ENCODE data around the gene EPHA1. TPM values are rescaled to one million over a fixed set of nuclear protein-coding genes. Genes with fewer than 3 reads are reported as not detected.

Gene EPHA1
- total RNA-seq, 1 donor from 2014 or later = 0.22 TPM

DNA sequence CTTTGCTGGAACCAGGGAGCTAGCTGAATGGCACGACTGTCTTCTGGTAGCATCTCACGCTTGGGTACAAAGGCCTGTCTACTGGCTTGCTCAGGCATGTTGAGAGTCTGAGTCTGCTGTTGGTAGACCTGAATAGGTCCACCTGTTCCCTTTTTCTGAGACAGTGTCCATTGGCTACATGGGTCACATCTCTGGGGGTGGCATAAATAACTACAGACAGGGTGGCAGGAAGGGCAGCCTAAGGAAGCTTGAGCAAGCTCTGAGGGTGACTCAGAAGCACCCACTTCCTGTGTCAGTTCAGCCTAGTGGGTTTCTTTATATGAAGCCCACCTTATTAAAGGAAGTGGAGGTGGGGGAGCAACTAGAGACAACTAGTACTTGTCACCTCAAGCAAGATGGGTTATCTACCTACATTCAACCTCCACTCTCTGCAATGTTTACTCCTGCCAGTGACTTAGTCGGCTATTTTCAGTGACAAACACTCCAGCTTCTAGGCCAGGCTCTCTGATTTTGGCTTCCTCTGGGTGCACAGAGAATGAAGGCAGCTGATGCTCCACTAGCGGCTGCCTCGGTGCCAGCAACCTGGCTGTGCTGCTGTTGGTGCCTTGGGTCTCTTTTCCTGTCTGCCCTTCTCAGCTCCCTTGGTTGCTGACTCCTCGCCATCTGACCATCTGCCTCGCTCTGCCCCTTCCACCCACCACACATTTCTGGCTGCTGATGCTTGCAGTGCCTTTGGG lies 33.2 kb downstream of the EPHA1 start:
- DNase-seq (ENCODE audit: low spot score) = no peak

DNA sequence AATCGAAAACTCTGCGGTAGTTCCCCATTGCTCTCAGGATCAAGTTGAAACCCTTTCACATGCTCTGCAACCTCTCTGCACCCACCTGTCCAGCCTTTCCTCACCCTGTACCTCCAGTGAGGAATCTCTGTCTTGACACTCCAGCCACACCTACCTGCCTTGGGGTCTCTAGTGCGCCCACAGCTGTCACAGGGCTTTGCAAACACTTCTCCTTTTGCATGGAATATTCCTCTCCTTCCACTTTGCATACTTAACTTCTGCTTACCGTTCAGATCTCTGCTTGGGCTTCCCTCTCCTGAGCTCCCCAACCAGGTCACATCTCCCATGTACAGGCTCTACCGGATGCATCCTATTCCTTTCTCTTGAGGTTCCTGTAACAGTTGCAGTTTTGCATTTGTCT lies 34.1 kb downstream of the EPHA1 start:
- no peak for DNase-seq (ENCODE audit: low spot score)

DNA sequence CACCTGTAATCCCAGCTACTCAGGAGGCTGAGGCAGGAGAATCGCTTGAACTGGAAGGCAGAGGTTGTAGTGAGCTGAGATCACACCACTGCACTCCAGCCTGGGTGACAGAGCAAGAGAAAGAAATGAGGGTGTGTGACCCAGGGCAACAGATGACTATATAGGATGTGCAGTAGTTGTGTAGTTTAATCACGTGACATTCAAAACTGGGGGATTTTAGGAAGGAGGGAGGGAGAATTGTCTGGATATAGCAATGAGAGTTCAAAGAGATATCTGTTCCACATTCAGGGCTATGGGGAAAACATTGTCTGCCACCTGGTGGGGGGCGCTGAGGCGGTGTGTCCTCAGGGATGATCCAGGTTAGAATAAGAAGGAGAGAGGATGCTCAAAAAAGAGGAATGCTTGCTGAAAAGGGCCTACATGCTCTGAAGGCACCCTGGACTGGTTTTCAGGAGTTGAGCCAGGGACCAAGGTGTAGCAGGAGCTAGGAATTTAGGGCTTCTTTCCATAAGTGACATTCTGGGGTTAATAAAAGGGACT lies 35.3 kb downstream of the EPHA1 start:
- DNase-seq (ENCODE audit: low spot score) = no peak

DNA sequence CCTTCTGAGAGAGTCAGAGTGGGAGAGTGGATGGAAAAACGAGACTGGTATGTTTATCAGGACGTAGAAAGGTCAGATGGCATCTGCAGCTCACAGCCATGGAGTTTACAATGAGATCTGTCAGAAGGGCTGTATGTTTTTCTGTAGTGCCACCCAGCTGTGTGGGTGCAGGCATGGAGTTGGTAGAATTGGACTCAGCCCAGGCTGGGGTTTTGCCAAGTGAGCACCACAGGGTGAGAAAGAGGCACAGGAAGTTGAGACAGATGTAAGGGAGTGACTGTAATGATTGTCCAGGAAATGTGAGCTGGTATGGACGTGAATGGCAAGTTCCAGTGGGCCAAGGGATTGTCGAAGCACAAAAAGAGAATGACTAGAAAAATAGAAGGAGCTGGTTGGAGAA lies 36.6 kb downstream of the EPHA1 start:
- no peak for DNase-seq (ENCODE audit: low spot score)

DNA sequence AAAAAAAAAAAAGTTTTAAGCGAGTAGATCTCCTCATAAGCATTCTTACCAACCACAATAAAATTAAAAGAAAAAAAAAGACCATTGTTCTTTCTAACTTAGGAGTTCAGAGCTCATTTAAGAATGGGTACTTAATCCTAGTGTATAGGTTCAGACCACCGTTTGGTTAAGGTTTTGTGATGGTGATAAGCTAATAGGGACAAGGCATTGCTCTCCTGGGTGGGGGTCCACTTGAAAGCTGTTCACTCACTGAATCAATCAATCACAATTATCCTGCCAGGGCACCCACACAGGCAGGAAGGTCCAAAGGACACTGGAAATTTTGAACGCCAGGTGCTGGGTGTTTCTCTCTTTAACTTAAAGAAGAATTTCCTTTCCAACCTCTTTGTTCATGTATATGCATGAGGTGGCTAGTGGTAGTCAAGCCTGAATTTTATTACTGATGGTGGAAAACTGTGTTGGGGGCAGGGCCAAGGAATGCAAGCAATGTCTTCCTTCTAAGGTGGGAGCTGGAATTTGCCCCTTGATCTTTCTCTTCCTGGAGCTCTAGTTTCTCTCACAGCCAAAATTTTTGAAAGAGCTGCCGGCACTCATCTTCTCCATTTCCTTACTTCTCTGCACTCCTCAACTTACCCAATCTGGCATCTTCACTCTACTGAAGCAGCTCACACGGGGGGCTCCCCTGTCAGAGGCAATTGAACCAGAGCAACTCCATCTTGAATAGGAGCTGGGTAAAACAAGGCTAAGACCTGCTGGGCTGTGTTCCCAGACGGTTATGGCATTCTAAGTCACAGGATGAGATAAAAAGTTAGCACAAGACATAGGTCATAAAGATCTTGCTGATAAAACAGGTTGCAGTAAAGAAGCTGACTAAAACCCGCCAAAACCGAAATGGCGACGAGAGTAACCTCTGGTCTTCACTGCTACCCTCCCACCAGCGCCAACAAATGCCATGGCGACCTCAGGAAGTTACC lies 38.7 kb downstream of the EPHA1 start:
- DNase-seq (ENCODE audit: low spot score) = no peak

DNA sequence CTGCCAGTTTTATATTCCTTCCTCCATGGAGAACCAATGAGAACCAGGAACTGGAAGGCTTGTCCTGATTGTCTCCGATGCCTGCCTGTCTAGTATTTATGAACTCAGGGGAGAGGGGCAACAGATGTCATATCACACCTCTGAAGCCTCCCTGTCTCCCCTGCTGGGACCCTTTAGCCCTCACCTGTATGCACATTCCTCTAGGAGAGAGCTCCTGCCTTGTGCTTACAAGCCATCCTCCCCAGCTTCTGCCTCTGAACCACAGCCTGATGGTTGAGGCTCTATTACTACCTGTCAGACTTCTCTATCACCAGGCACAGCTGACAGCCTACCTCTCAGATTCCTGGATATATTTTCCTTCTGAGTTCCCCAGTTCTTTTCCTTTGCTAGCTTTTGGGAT lies 40.3 kb downstream of the EPHA1 start:
- DNase-seq (ENCODE audit: low spot score) = no peak

DNA sequence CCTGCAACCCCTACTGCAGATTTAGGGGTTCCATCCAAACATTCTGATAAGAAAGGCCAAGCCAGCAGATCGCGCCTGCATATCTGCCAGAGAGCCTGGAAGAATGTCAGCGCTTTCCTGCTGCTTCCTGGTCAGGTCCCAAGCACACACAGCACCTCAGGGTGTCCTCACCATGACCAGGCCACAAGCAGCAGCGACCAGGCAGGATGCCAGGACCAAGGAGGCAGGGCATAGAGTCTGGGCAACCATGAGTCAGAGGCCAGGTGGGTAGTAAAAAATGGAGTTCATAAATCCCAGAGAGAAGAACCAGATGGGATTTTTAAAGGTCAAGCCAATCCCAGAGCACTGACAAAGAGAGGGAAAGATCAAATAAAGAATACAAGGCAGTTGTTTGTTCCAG lies 40.7 kb downstream of the EPHA1 start:
- DNase-seq (ENCODE audit: low spot score) = no peak

DNA sequence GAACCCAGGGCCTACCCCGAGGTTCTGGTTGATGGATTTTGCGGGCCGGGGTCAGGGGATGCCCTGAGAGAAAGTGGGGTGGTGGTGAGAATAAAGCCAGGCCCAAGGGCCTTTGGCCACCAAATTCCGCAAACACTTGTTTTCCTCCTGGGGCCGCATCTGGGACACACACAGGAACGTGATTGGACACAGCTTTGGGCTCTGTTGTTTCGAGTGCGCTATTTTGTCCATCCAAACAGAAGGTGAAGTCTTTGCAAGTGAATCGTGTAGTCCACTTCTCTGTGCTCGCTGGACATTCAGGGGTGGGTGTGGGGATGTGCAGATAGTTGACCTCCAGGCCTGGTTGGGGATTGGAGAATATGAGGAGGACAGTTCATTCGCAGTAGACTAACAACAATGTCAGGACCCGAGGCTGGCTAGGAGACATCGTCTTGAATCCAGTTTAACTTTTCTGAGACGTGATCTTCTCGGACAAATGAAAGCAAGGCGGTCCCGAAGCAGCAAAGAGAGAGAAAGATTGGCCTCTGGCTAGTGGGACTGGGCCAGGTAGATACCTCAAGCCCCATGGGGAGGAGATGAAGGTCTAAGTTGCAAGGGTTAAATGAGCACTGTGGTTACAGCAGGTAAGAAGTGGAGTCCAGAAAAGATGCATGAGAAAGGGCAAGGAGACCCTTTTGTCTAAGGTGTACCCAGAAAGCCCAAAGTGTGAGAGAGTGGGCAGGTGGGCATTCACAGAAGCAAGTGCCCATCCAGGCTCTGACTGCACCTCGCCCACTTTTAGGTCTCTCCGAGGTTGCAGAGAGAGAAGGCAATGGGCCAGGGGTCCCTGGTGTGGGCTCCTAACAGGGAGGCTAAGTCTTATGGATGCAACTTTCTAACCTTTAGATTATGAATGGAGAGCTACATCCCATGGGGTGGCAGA lies 45.4 kb downstream of the EPHA1 start:
- DNase-seq (ENCODE audit: low spot score) = peak; percentile 60

DNA sequence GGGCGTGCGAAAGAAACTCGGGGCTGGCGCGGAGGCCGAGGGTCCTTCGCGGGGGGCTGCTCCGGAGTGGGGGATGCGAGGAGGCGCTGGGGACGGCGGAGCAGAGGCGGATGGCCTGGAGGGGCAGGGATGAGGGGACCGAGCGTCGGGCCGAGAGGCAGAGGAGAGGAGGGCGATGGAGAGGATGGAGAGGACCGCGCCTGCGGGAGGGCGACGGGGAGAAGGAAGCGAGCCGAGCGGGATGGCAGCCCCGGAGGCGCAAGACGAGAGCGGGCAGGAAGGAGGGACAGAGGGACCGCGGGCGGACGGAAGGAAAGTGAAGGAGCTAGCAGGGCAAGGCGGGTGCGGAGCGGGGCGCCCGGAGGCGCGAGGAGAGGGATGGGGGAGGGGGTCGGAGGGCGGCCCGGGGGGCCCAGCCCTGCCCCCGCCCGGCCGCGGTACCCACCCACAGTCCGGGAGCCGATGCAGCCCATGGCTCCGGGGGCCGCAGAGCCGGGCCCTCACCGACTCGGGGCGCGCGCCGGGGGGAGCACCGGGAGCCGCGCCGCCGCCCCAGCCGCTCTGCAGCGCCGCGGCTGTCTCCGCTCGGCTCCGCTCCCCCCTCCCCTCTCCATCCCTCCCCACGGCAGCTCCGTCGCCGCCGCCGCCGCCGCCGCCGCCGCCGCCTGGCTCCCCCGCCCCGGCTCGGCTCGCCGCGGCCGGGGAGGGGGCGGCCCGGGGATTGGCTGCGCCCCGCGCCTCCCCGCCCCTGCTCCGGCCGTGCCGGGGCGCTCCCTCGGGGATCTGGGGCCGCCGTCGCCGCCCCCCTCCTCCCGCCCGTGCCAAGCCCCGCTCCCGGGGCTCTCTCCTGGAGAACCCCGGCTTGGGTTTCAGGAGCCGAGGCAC lies 46.3 kb downstream of the EPHA1 start, which contains the start of gene FAM131B:
FAM131B (minus strand) TSS at position 583 of the 885 bp plus-strand sequence; CDS start at position 473, 110 bp downstream.
- peak; percentile 85 for DNase-seq (ENCODE audit: low spot score)

DNA sequence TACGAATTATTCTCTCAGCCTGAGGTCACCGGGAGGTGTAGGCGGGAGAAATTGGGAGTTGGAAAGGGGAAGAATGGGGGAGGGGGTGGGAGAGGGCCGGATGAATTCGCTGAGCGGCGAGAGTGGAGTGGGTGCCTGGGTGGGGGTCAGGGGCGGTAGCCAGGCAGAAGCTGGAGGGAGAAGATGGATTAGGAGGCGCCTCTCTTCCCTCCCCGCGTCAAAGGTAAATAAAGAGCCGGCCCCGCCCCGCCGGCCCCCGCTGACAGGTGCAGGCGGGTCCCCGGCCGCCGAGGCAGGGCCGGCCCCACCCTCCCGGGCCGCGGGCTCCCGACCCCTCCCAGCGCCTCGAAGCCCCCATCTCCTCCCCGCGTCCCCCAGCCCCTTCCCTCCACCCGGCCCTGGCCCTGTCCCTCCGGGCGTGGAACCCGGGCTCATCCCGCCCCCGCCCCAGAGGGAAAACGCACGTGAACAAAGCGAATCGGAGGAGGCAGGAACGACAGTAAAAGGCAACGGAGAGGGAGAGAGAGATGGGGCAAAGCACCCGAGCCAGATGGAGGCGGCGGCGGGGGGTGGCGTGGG lies 47.0 kb downstream of the EPHA1 start:
- DNase-seq (ENCODE audit: low spot score) = peak; percentile 81

DNA sequence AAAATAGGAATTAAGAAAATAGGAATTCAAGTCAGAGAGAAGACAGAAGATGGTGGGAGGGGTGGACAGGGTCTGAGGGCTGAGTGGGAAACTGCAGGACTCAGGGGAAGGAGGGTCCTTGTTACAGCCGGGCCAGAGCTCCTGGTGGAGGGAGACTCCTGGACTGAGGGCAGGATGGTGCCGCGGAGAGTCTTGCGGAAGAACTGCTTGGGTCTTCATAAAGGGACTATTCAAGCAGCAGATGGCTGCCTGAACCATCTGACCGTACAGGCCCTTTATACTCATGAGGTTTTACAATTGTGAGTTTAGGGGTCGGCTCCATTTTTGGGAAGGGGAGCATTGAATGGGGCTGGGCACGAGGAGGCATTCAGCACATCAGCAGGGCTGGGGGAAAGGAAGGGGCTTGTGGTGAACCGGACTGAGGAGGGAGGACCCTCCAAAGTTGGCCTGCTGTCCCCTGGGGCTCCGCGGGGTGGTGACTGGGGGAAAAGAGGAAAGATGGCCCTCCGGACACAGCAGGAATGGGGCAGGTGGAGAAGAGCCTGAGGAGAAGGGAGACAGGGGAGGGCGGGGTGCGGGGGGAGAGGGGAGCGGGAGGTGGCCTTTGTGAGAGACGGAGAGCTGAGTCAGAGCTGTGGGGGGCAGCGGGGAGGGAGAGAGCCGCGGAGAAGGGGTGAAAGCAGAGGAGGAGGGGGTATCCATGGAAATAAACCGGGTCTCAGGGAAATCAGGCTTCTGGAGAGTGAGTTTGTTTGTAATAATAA lies 47.7 kb downstream of the EPHA1 start:
- peak; percentile 72 for DNase-seq (ENCODE audit: low spot score)

DNA sequence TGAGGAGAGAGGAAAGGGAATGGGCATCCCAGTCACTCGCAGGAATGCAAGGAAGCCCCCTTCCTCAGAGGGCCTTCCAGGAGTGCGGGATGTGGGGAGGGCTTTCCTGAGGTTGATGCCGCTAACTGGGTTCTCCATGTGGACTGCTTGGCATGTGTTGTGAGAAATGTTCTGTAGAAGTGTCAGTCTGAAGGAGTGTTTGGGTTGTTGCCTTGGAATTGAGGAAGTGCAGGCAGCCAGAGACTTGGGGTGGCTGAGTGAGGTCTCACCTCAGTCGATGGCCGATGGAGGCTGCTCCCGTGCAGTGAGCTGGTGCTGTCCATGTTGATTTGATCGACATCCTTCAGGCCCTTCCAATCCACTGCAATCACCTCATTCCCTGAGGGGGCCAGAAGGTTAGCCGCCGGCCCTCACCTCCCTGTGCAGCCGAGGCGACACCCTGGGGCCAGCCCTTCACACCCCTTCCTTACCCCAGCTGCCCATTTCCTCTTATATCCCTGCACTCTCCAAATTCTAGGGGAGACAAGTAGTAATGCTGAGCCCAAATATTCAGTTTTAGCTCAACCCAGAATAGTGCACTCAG lies 48.8 kb downstream of the EPHA1 start:
- peak; percentile 59 for DNase-seq (ENCODE audit: low spot score)

DNA sequence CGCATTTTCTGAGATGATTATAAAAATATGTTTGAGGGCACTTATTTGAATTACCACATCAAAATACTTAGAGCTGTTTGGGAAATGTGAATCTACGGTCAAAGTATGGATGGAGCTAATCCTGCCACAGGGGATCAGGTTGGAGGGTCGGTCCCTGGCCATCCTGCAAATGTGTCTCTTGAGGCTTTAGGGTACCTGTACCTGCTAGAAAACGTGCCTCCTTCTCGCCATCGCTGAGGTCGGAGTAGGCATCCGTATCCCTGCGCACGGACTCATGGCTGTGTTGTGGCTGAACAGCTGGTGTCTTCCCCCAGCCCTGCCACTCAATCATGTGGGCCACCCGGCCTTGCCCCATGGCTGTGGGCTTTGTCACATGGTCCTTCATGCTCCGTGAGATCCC lies 50.0 kb downstream of the EPHA1 start:
- DNase-seq (ENCODE audit: low spot score) = peak; percentile 74

DNA sequence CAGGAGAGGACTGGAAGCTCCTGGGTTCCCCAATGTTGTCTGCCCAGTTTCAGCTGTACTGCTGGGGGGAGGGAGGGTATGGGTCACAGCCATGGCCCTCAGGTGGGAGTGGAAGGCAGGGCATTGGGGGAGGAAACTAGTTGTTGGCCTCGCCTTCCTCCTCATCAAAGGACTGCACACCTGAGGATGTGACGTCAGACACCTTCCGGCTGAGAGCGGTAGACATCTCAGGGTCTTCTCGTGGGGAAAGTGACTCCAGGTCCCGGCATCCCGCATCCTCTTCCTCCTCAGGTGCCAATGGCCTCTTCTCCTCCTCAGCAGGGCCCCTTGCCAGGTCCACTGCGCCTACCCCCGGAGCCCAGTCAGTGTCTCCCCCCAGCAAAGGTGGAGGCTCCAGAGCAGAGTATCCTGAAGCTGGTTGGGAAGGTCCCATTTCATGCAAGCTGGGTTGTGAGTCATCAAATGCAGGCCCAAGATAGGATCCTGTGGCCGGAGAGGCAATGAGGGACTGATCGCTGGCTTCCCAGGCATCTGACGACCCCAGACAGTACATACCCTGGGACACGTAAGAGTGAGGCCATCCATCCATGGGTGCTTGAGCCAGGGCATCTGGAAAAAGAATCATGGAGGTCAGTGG lies 52.1 kb downstream of the EPHA1 start:
- peak; percentile 65 for DNase-seq (ENCODE audit: low spot score)

DNA sequence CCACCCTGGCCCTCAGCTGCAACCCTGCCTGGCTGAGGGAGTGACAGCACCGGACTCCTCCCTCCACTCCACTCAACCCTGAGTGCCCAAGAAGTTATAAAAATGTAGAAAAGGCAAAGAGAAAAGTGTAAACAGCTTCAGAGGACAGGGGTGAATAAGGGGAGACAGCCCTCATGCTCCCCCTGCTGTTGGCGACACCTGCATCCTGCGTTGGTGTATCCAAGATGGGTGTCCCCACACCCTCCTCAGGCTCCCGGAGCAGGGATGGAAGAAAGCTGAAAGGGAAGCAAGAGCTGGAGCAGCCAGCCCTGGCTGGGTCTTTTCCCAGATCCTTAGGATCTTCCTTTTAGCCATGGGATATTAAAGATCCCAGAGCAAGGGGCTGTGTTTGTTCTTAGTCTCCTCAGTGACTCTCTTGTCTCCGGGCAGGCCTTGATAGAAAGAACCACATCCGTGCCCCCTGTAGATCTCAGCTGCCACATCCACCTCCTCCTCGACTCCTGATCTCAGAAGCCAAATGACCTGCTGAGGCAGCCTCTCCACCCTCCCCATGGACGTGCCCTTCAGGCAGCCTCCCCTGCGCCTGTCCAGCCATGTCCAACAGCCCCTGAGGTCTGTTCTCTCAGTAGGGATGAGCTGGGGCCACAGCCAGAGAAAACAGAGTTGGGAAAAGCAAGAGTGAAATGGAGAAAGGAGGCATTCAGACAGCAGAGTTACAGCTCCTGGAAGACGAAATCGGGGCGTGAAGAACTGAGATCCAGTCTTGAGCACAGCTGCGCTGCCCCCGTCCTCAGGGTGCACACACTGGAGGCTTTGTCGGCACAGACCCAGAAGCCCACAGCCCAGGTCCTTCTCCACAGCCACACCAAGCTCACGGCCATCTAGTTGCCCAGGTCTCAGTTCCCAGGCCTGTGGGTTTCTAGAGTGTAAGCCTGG lies 52.9 kb downstream of the EPHA1 start:
- peak; percentile 74 for DNase-seq (ENCODE audit: low spot score)

DNA sequence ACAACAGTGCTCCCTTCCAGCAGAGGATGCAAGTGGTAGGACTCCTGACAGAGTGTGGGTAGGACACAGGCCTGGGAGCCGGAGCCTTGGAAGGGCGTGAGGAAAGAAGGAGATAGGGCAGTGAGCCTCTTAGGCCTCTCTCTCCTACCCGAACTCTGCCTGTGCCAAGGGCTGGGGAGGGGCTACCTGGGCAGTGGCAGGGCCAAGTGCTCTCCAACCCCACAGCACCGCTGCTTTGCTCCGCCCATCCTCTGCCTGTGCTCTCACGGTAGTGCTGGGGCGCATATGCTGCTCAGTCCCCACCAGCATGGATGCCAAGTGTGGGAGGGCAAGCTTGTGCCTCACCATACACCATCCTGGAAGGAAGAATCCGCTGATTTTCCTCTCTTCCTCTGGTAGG lies 53.7 kb downstream of the EPHA1 start:
- peak; percentile 79 for DNase-seq (ENCODE audit: low spot score)

DNA sequence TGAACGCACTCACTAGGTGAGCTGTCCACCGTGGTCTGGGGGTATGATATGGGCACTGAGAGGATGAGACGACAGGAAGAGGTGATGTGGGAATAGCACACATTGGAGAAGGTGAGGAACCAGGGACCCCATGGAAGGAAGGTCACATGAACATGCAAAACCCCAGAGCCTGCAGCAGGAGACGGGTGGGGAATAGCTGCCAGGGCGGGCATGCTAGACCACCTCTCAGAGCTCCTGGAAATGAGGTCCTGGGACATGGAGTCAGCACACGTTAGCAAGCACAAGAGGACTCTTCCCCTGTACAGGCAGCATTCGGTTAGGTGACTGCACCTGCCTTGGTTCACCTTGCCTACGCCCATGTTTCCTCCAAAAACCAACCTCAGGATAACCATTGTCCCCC lies 54.3 kb downstream of the EPHA1 start:
- DNase-seq (ENCODE audit: low spot score) = peak; percentile 72
